Natural killer cell (primary cell): ENCODE measurements around the gene SERPINI1. TPM values are rescaled to one million over a fixed set of nuclear protein-coding genes. Genes with fewer than 3 reads are reported as not detected.

ENCODE experiments used
- ATAC-seq, 3 donors: fragments of 150-1000 bp in 2 of 3; fragments of 200-7000 bp in 1 of 3; cut with Tn5 transposase; 1 replicate in 1 of 3; 2 replicates in 2 of 3; pipeline ENCODE4 v1.10.0; 2021; ENCODE audit warnings: mild to moderate bottlenecking in 2 of 3, moderate library complexity in 2 of 3
- DNase-seq, 2 donors: peaks; one replicate each; pipeline versions ENCODE4 v3.0.0 to v3.0.0-alpha.2; 2013 to 2021; ENCODE audit warnings: mixed read lengths in 1 of 2
- H3K27ac ChIP-seq: one replicate; pipeline ENCODE4 v1.5.1; 2013; ENCODE audit warnings: mild to moderate bottlenecking, low read length
- H3K27me3 ChIP-seq: one replicate; pipeline ENCODE4 v1.6.1; 2013; ENCODE audit warnings: low read length; ENCODE audit not compliant: control insufficient read depth, insufficient read depth
- H3K36me3 ChIP-seq: one replicate; pipeline ENCODE4 v1.6.1; 2013; ENCODE audit warnings: low read length; ENCODE audit not compliant: control insufficient read depth, insufficient read depth
- H3K4me1 ChIP-seq: one replicate; pipeline ENCODE4 v1.6.1; 2013; ENCODE audit warnings: low read length; ENCODE audit not compliant: control insufficient read depth, insufficient read depth
- H3K4me3 ChIP-seq: one replicate; pipeline ENCODE4 v1.5.1; 2013; ENCODE audit warnings: low read length
- H3K9me3 ChIP-seq: one replicate; pipeline ENCODE4 v1.6.1; 2013; ENCODE audit warnings: low read length; ENCODE audit not compliant: control insufficient read depth, insufficient read depth
- H3K27ac Mint-ChIP-seq, 2 donors: one replicate each; pipeline ENCODE4 v1.8.0; 2022; ENCODE audit warnings: mild to moderate bottlenecking in 2 of 2, mixed read lengths in 2 of 2, moderate library complexity in 1 of 2
- H3K27me3 Mint-ChIP-seq, 2 donors: one replicate each; pipeline ENCODE4 v1.8.0; 2022; ENCODE audit warnings: low read depth in 2 of 2, mixed read lengths in 2 of 2
- H3K36me3 Mint-ChIP-seq: one replicate; pipeline ENCODE4 v1.8.0; 2022; ENCODE audit warnings: mixed read lengths
- H3K4me1 Mint-ChIP-seq, 2 donors: one replicate each; pipeline ENCODE4 v1.8.0; 2022; ENCODE audit warnings: mixed read lengths in 2 of 2
- H3K4me3 Mint-ChIP-seq: one replicate; pipeline ENCODE4 v1.8.0; 2022; ENCODE audit warnings: mild to moderate bottlenecking, moderate library complexity, mixed read lengths
- H3K9me3 Mint-ChIP-seq, 2 donors: one replicate each; pipeline ENCODE4 v1.8.0; 2022; ENCODE audit warnings: mixed read lengths in 2 of 2
- CTCF ChIP-seq: fragments of 200-600 bp; IDR thresholded peaks from one replicate; pipeline ENCODE4 v1.8.0; 2022; ENCODE audit warnings: antibody characterized with exemption
- WGBS: methylation state at CpG from one replicate; pipeline ENCODE4 v1.1.7; 2013; ENCODE audit warnings: missing lambda C conversion rate; ENCODE audit not compliant: insufficient coverage; 5-methylcytosine and 5-hydroxymethylcytosine counted together
- intact Hi-C: fragments of 100-400 bp; cut with micrococcal nuclease; formaldehyde crosslinking; loops from one replicate; pipeline ENCODE4 v1.14.2; 2022
- total RNA-seq, 4 donors: library from RNA; stranded (reverse); fragments of 120-200 nt in 1 of 4; gene quantifications; one replicate each; pipeline versions ENCODE4 v1.2.3 to v1.2.4, GENCODE V29; 2013 to 2022

Gene SERPINI1
- total RNA-seq, 3 donors from 2014 or later (not counting 1 experiment from before 2014, with no cell fraction given), result 5.6 to 9.3 (median 8.5) TPM

GRCh38 chr3:167732313-167733065 lies 3.0 kb upstream of the SERPINI1 start:
- WGBS, result 70% methylated on average over 4 of the region's 7 CpGs
- Mint-ChIP-seq H3K27me3 (no peaks in the 10 kb centered on the region), H3K4me1 (peaks cover 33 to 44% of the 10 kb centered on the region in 2 donors), H3K36me3 (no peaks in the 10 kb centered on the region), H3K4me3 (peak overlapping the region; percentile 82), H3K27ac (peak overlapping the region; percentile 28 to 70), H3K9me3 (no peaks in the 10 kb centered on the region)
- Histone ChIP-seq H3K36me3 (no peaks in the 10 kb centered on the region), H3K4me1 (peaks cover 6% of the 10 kb centered on the region), H3K27me3 (no peaks in the 10 kb centered on the region), H3K9me3 (no peaks in the 10 kb centered on the region), H3K27ac (no peak overlapping the region), H3K4me3 (no peak overlapping the region)
- TF ChIP-seq CTCF, result no peak
- ATAC-seq (no peak), DNase-seq (no peak)
- intact Hi-C loops, result loop anchor here (5.0 kb wide), 1 partner anchor 350 kb away; the partner anchor contains the start of gene ZBBX

GRCh38 chr3:167733961-167734497 lies 1.5 kb upstream of the SERPINI1 start:
- intact Hi-C loops, result loop anchor here (5.0 kb wide), 1 partner anchor 352 kb away; the partner anchor contains the start of gene ZBBX
- Mint-ChIP-seq H3K9me3 (no peaks in the 10 kb centered on the region), H3K4me3 (no peak overlapping the region), H3K27me3 (no peaks in the 10 kb centered on the region), H3K27ac (no peak overlapping the region), H3K4me1 (peaks cover 21 to 30% of the 10 kb centered on the region in 2 donors), H3K36me3 (no peaks in the 10 kb centered on the region)
- DNase-seq, result no peak
- no peak for TF ChIP-seq CTCF
- no peaks in the 10 kb centered on the region for H3K36me3 ChIP-seq
- H3K27ac ChIP-seq, result peak overlapping the region; percentile 84
- ATAC-seq, result no peak
- WGBS, result under 1% methylated on average over 12 of the region's 12 CpGs
- H3K4me3 ChIP-seq, result peak overlapping the region; percentile 76
- H3K4me1 ChIP-seq, result peaks cover 6% of the 10 kb centered on the region
- H3K27me3 ChIP-seq, result no peaks in the 10 kb centered on the region
- no peaks in the 10 kb centered on the region for H3K9me3 ChIP-seq

DNA sequence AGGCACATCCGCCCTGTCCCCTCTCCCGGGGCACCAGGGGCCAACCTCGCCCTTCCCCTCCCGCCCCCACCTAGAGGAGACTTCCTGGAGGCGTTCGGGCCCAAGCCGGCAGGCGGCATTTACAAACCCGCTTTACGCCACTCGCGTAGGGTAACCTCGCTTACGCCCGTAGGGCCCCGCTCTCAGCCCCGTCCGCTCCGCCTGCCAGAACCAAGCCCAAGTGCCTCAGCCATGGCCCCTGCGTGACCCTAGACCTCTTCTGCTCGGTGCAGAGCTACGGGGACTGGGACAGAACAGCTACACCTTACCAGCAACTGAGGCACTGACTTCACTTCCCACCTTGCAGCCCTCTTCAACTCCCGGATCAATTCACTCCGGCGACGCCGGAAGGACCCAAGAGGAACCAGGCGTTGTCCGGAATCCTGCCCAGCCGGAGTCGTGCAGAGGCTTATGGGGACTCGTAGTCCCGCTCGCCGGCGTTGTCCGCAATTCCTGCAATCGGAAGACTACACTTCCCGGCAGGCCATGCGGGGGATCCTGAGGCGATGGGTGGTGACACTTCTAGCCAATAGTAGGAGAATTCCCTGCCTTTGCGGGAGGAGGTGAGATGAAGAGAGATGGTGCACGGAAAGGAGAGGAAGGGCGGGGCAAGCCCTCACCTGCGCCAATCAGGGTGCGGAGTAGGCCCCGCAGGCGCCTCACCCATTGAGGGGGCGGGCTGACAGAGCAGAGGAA lies 856 bp upstream of the SERPINI1 start, which contains the start of gene PDCD10:
Gene PDCD10 (minus strand): TSS at position 395 of the 735 bp plus-strand sequence. CDS start 14,735 bp downstream, outside the sequence.
- H3K9me3 ChIP-seq, result no peaks in the 10 kb centered on the region
- Mint-ChIP-seq H3K9me3 (no peaks in the 10 kb centered on the region), H3K4me1 (peaks cover 15 to 24% of the 10 kb centered on the region in 2 donors), H3K4me3 (no peak within 1 kb of the TSS), H3K36me3 (no peaks in the 10 kb centered on the region), H3K27me3 (no peaks in the 10 kb centered on the region), H3K27ac (no peak within 1 kb of the TSS)
- peak within 1 kb of the TSS; percentile 76 for H3K4me3 ChIP-seq
- no peak for TF ChIP-seq CTCF
- DNase-seq, result peak; percentile 90 to 99
- intact Hi-C loops, result loop anchor here (5.0 kb wide), 1 partner anchor 352 kb away; the partner anchor contains the start of gene ZBBX
- H3K27me3 ChIP-seq, result no peaks in the 10 kb centered on the region
- under 1% methylated on average over 49 of the region's 49 CpGs for WGBS
- peak; percentile 80 to 94 (median 83) for ATAC-seq
- H3K4me1 ChIP-seq, result peaks cover 6% of the 10 kb centered on the region
- no peaks in the 10 kb centered on the region for H3K36me3 ChIP-seq
- H3K27ac ChIP-seq, result peak within 1 kb of the TSS; percentile 84
